GM19043 (cell line): ENCODE results near the gene VOPP1.

Experiments
- ATAC-seq: cut with Tn5 transposase; IDR thresholded peaks from one replicate; pipeline ENCODE4 v1.9.1; 2021; ENCODE audit warnings: low read depth; ENCODE audit not compliant: unreplicated experiment

The VOPP1 gene

GRCh38 chr7:55557666-55558188 lies 14.6 kb downstream of the VOPP1 start:
- peak; percentile 87 for ATAC-seq

GRCh38 chr7:55556492-55556891 lies 15.8 kb downstream of the VOPP1 start:
- no peak for ATAC-seq

GRCh38 chr7:55556031-55556430 lies 16.3 kb downstream of the VOPP1 start:
- ATAC-seq = no peak

GRCh38 chr7:55555160-55555559 lies 17.1 kb downstream of the VOPP1 start:
- ATAC-seq = no peak

- no peak for ATAC-seq
These were observed 18.3 kb downstream of the VOPP1 start for GRCh38 chr7:55554038-55554437.

GRCh38 chr7:55553024-55553345 lies 19.3 kb downstream of the VOPP1 start:
- ATAC-seq = no peak

- no peak for ATAC-seq
These were observed 19.8 kb downstream of the VOPP1 start for GRCh38 chr7:55552320-55553023.

GRCh38 chr7:55550841-55551537 lies 21.3 kb downstream of the VOPP1 start:
- ATAC-seq = no peak

GRCh38 chr7:55550010-55550663 lies 22.2 kb downstream of the VOPP1 start:
- no peak for ATAC-seq

- ATAC-seq = peak; percentile 44
These were observed 22.8 kb downstream of the VOPP1 start for GRCh38 chr7:55549457-55549856.

- peak; percentile 38 for ATAC-seq
These were observed 24.0 kb downstream of the VOPP1 start for GRCh38 chr7:55548295-55548731.

GRCh38 chr7:55546814-55547213 lies 25.5 kb downstream of the VOPP1 start:
- ATAC-seq = no peak

GRCh38 chr7:55545496-55545895 lies 26.8 kb downstream of the VOPP1 start:
- ATAC-seq = no peak

- ATAC-seq = no peak
These were observed 32.0 kb downstream of the VOPP1 start for GRCh38 chr7:55540226-55540858.

- ATAC-seq = no peak
These were observed 32.9 kb downstream of the VOPP1 start for GRCh38 chr7:55539380-55539779.

- no peak for ATAC-seq
These were observed 33.8 kb downstream of the VOPP1 start for GRCh38 chr7:55538538-55538937.

- ATAC-seq = no peak
These were observed 34.8 kb downstream of the VOPP1 start for GRCh38 chr7:55537458-55537990.

- no peak for ATAC-seq
These were observed 35.5 kb downstream of the VOPP1 start for GRCh38 chr7:55536619-55537457.

- ATAC-seq = no peak
These were observed 36.7 kb downstream of the VOPP1 start for GRCh38 chr7:55535617-55536016.
